ENCODE measurements around the gene PKHD1. TPM values are rescaled to one million over a fixed set of nuclear protein-coding genes. Genes with fewer than 3 reads are reported as not detected.
A peak's percentile ranks its signal among the peaks of the same experiment; 100 is the strongest.

PKHD1 gene
- total RNA-seq, 1 experiment from 2014 or later = 0.09 TPM

GRCh38 chr6:52108128-52108527 lies 20.7 kb upstream of the PKHD1 start:
- Histone ChIP-seq H3K23me2 (ENCODE audit: insufficient read length, low read depth, low read length, poor library complexity, severe bottlenecking) (no peaks in the 10 kb centered on the region), H4K20me1 (ENCODE audit: control insufficient read depth, insufficient read depth, insufficient read length) (no peaks in the 10 kb centered on the region), H3K79me1 (ENCODE audit: insufficient read depth, low read depth, low read length, poor library complexity, severe bottlenecking) (no peaks in the 10 kb centered on the region), H3K4me1 (ENCODE audit: insufficient read depth, low read length) (no peaks in the 10 kb centered on the region; the same call in 1 of the 2 replicates), H3K9me3 (ENCODE audit: control insufficient read depth, low read depth, low read length) (no peaks in the 10 kb centered on the region), H2BK15ac (ENCODE audit: low read depth, low read length) (no peak overlapping the region), H3K27ac (ENCODE audit: insufficient read length, low read depth, low read length) (no peak overlapping the region), H2AFZ (ENCODE audit: low read length) (no peak overlapping the region), H3K27me3 (ENCODE audit: insufficient read depth, low read length) (no peaks in the 10 kb centered on the region), H4K8ac (replicated peaks; ENCODE audit: insufficient read length, low read depth, low read length) (no peak overlapping the region), H3K9ac (ENCODE audit: extremely low read depth, insufficient read length, low read length) (no peak overlapping the region), H3K4me2 (ENCODE audit: insufficient read depth, insufficient read length, low read length) (no peak overlapping the region), H2BK5ac (ENCODE audit: insufficient read length, low read length) (no peak overlapping the region), H3K4ac (ENCODE audit: low read depth, low read length) (no peak overlapping the region), H3K23ac (ENCODE audit: insufficient read length, low read depth, low read length) (no peak overlapping the region), H2BK120ac (ENCODE audit: low read depth, low read length, poor library complexity, severe bottlenecking) (no peak overlapping the region), H2AK5ac (ENCODE audit: insufficient read length, low read length) (no peak overlapping the region), H3K18ac (ENCODE audit: insufficient read length, low read depth, low read length) (no peak overlapping the region), H4K91ac (ENCODE audit: insufficient read length, low read depth, low read length) (no peak overlapping the region), H2BK12ac (ENCODE audit: insufficient read length, low read depth, low read length) (no peak overlapping the region), H3K79me2 (ENCODE audit: insufficient read depth, low read length) (no peaks in the 10 kb centered on the region), H3K56ac (ENCODE audit: insufficient read length, low read depth, low read length) (no peak overlapping the region), H3T11ph (ENCODE audit: low read length) (no peak overlapping the region), H2BK20ac (ENCODE audit: low read depth, low read length, poor library complexity, severe bottlenecking) (no peak overlapping the region), H4K5ac (ENCODE audit: insufficient read length, low read depth, low read length) (no peak overlapping the region), H3K14ac (ENCODE audit: insufficient read depth, low read length) (0 out of 2 replicates have a peak overlapping the region, but pooled peaks have one; percentile 1)
- Mint-ChIP-seq H3K36me3 (ENCODE audit: insufficient read depth in 1 of 3, low read depth in 3 of 3) (peaks cover 0 to 2% (median 0%) of the 10 kb centered on the region in 3 experiments; a peak in 3 of 7 replicates), H3K4me1 (peaks cover 14 to 15% of the 10 kb centered on the region in 2 experiments), H3K27ac (peak overlapping the region in 2 of 3 experiments; percentile 4 to 29; a peak in 4 of 7 replicates), H3K27me3 (ENCODE audit: low read depth) (peaks cover 2% of the 10 kb centered on the region; the same call in 1 of the 2 replicates), H3K9me3 (peaks cover 3% of the 10 kb centered on the region in 2 experiments; a peak in 3 of 5 replicates), H3K4me3 (no peak overlapping the region)
- no CpG with 5 or more reads among the region's 4 CpGs for WGBS (ENCODE audit: extremely low coverage, insufficient read length, low lambda C conversion rate)
- DNase-seq = peak; percentile 31
- no peak for TF ChIP-seq CTCF (conservative IDR thresholded peaks at IDR 0.05)
